Measurements from ENCODE around the gene KREMEN1. TPM values are rescaled to one million over a fixed set of nuclear protein-coding genes. Genes with fewer than 3 reads are reported as not detected.

KREMEN1 gene
- total RNA-seq, 6 donors from 2014 or later: 8.4 to 24.3 (median 15.9) TPM

DNA sequence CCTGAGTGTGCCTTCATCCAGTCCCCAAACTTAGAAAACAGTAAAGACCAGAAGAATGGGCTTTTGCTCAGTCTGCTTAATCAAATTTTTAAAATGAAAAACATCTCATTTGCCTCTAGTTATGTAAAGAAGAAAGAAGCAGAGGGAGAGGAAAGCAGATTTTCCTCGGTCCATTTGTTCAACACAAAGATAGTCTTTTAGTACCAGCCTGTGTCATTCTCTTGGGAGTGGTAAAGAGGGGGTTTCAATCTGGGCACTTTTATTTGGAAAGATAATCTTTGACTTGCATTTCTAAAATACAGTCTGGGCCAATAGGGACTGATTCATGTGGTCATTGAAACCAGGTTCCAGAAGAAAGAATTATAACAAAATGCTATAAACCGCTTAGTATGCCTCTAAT lies 29.5 kb downstream of the KREMEN1 start:
- Histone ChIP-seq H3K27me3 (no peaks in the 10 kb centered on the region), H3K9me3 (no peaks in the 10 kb centered on the region), H3K4me1 (no peaks in the 10 kb centered on the region), H3K4me3 (no peak overlapping the region), H3K27ac (no peak overlapping the region), H3K36me3 (peaks cover 0 to 13% (median 0%) of the 10 kb centered on the region in 4 donors)
- TF ChIP-seq POLR2AphosphoS5 (IDR thresholded peaks at IDR 0.05): no peak
- TF ChIP-seq POLR2A (IDR thresholded peaks at IDR 0.05): no peak
- TF ChIP-seq EP300 (IDR thresholded peaks at IDR 0.05): no peak
- TF ChIP-seq, protein P1, sequence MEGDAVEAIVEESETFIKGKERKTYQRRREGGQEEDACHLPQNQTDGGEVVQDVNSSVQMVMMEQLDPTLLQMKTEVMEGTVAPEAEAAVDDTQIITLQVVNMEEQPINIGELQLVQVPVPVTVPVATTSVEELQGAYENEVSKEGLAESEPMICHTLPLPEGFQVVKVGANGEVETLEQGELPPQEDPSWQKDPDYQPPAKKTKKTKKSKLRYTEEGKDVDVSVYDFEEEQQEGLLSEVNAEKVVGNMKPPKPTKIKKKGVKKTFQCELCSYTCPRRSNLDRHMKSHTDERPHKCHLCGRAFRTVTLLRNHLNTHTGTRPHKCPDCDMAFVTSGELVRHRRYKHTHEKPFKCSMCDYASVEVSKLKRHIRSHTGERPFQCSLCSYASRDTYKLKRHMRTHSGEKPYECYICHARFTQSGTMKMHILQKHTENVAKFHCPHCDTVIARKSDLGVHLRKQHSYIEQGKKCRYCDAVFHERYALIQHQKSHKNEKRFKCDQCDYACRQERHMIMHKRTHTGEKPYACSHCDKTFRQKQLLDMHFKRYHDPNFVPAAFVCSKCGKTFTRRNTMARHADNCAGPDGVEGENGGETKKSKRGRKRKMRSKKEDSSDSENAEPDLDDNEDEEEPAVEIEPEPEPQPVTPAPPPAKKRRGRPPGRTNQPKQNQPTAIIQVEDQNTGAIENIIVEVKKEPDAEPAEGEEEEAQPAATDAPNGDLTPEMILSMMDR (IDR thresholded peaks at IDR 0.05): no peak
- ATAC-seq (ENCODE audit: low FRiP score in 2 of 2) (no peak), DNase-seq (no peak)
- WGBS, 2 donors: 94 to 95% methylated on average over 2 of the region's 2 CpGs

DNA sequence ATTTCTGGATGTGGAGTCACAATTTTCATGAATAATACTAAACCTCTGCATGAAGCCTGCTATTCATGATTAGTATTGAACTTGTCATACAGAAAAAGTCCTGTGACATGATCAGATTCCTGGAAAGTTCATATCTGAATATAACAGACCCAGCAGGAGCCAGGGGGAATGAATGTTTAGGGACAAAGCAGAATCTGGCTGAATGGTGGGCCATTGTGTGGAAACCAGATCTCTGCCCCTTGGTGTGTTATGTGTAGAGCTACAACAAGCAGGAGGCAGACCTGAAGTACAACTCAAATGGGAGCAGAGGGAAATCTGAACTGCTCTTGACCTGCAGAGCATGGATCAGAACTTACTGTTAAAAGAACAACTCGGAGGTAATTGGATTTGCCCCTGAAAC lies 30.3 kb downstream of the KREMEN1 start:
- no peak overlapping the region for H3K27ac ChIP-seq
- H3K27me3 ChIP-seq: no peaks in the 10 kb centered on the region
- DNase-seq: no peak
- H3K4me3 ChIP-seq: no peak overlapping the region
- H3K9me3 ChIP-seq: no peaks in the 10 kb centered on the region
- 80 to 89% methylated on average over 1 of the region's 1 CpG for WGBS, 2 donors
- TF ChIP-seq, protein P1 (IDR thresholded peaks at IDR 0.05): no peak
- TF ChIP-seq POLR2A (IDR thresholded peaks at IDR 0.05) (no peak), EP300 (IDR thresholded peaks at IDR 0.05) (no peak), POLR2AphosphoS5 (IDR thresholded peaks at IDR 0.05) (no peak)
- ATAC-seq (ENCODE audit: low FRiP score in 2 of 2): no peak
- no peaks in the 10 kb centered on the region for H3K4me1 ChIP-seq
- peaks cover 0 to 13% (median 0%) of the 10 kb centered on the region in 4 donors for H3K36me3 ChIP-seq

DNA sequence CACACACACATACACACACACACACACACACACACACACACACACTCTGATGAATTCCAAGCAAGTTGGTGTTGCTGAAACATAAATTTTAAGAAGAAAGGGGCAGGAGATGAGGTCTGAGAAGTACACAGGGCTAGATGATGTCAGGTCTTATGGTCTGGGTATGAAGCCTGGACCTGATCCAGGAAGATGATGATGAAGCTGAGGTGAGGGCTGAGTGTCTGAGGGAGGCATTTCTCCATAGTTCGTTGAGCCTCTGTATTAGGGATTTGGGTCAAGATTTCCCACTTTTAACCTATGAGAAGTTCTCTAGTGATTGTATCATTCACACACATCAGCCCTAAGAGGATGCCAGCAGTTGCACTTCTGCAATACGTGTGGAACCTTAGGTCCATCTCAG lies 32.6 kb downstream of the KREMEN1 start:
- Histone ChIP-seq H3K36me3 (no peaks in the 10 kb centered on the region), H3K27me3 (no peaks in the 10 kb centered on the region), H3K4me1 (no peaks in the 10 kb centered on the region), H3K27ac (no peak overlapping the region), H3K4me3 (no peak overlapping the region), H3K9me3 (no peaks in the 10 kb centered on the region)
- WGBS, 2 donors: 44 to 51% methylated on average over 2 of the region's 2 CpGs
- DNase-seq (no peak), ATAC-seq (ENCODE audit: low FRiP score in 2 of 2) (no peak)
- TF ChIP-seq EP300 (IDR thresholded peaks at IDR 0.05) (no peak), POLR2A (IDR thresholded peaks at IDR 0.05) (no peak)
- TF ChIP-seq, protein P1 (IDR thresholded peaks at IDR 0.05): no peak

DNA sequence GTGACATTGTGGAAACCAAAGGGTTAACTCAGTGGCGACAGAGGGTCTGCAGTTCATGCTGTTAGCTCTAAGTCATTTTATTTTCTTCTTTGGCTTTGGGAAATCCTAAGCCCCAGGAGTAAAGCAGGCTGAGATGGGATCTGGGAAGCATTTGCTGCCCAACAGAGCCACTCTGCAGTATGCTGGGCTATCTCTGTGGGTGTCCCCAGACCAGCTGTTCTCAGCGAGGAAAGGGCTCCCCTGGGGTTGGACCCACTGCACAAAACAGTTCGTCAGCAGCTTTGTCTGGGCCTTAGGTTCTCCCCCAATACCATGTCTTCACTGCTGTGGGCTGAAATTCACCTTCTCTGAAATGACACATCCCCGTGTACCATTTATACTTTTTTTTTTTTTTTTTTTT lies 34.0 kb downstream of the KREMEN1 start:
- no peaks in the 10 kb centered on the region for H3K9me3 ChIP-seq
- no peak overlapping the region for H3K4me3 ChIP-seq
- H3K27me3 ChIP-seq: no peaks in the 10 kb centered on the region
- no peak for TF ChIP-seq POLR2AphosphoS5 (IDR thresholded peaks at IDR 0.05)
- no peak for TF ChIP-seq EP300 (IDR thresholded peaks at IDR 0.05)
- TF ChIP-seq, protein P1 (IDR thresholded peaks at IDR 0.05): no peak
- no peak for TF ChIP-seq POLR2A (IDR thresholded peaks at IDR 0.05)
- H3K4me1 ChIP-seq: no peaks in the 10 kb centered on the region
- no peaks in the 10 kb centered on the region for H3K36me3 ChIP-seq
- ATAC-seq (ENCODE audit: low FRiP score in 2 of 2) (no peak), DNase-seq (no peak)
- H3K27ac ChIP-seq: no peak overlapping the region
- 58 to 85% methylated on average over 4 of the region's 4 CpGs for WGBS, 2 donors

- Histone ChIP-seq H3K9me3 (no peaks in the 10 kb centered on the region), H3K27ac (no peak overlapping the region), H3K4me1 (no peaks in the 10 kb centered on the region), H3K36me3 (no peaks in the 10 kb centered on the region), H3K27me3 (no peaks in the 10 kb centered on the region), H3K4me3 (no peak overlapping the region)
- ATAC-seq (ENCODE audit: low FRiP score in 2 of 2) (peak in 1 of 2 donors; percentile 21), DNase-seq (no peak)
- 96 to 99% methylated on average over 5 of the region's 5 CpGs for WGBS, 2 donors
- TF ChIP-seq, protein P1 (IDR thresholded peaks at IDR 0.05): no peak
- TF ChIP-seq POLR2AphosphoS5 (IDR thresholded peaks at IDR 0.05) (no peak), EP300 (IDR thresholded peaks at IDR 0.05) (no peak), POLR2A (IDR thresholded peaks at IDR 0.05) (no peak)
These were observed 35.3 kb downstream of the KREMEN1 start for GRCh38 chr22:29108137-29108536.

Data from upper lobe of left lung (tissue), 6 donors.